ENCODE results near the gene HOXB13. TPM values are rescaled to one million over a fixed set of nuclear protein-coding genes. Genes with fewer than 3 reads are reported as not detected.

Gene HOXB13
- total and polyA plus RNA-seq, 8 donors: 0.06 TPM; not detected in 7

GRCh38 chr17:48725004-48725287, 3.6 kb downstream of the HOXB13 start:
- ATAC-seq: peak in 2 of 4 donors; percentile 8 to 14
- H3K4me1 ChIP-seq: peaks cover 0 to 5% (median 0%) of the 10 kb centered on the region in 3 donors
- intact Hi-C loops (cut with DNase I): loop anchor here in 2 of 3 donors (5.0 to 10.0 kb wide), 3 partner anchors 62 to 310 kb away; no protein-coding TSS in a partner anchor
- H3K36me3 ChIP-seq: no peaks in the 10 kb centered on the region
- TF ChIP-seq, protein P1, sequence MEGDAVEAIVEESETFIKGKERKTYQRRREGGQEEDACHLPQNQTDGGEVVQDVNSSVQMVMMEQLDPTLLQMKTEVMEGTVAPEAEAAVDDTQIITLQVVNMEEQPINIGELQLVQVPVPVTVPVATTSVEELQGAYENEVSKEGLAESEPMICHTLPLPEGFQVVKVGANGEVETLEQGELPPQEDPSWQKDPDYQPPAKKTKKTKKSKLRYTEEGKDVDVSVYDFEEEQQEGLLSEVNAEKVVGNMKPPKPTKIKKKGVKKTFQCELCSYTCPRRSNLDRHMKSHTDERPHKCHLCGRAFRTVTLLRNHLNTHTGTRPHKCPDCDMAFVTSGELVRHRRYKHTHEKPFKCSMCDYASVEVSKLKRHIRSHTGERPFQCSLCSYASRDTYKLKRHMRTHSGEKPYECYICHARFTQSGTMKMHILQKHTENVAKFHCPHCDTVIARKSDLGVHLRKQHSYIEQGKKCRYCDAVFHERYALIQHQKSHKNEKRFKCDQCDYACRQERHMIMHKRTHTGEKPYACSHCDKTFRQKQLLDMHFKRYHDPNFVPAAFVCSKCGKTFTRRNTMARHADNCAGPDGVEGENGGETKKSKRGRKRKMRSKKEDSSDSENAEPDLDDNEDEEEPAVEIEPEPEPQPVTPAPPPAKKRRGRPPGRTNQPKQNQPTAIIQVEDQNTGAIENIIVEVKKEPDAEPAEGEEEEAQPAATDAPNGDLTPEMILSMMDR (IDR thresholded peaks at IDR 0.05): no peak
- H3K4me3 ChIP-seq: no peak overlapping the region
- H3K9me3 ChIP-seq: no peaks in the 10 kb centered on the region
- peaks cover 8 to 81% (median 25%) of the 10 kb centered on the region in 4 donors for H3K27me3 ChIP-seq
- 0 to 3% methylated on average over 15 to 16 of the region's 16 CpGs for WGBS, 2 donors
- FAIRE-seq: no peak
- no peak overlapping the region for H3K27ac ChIP-seq
- no peak for DNase-seq

DNA sequence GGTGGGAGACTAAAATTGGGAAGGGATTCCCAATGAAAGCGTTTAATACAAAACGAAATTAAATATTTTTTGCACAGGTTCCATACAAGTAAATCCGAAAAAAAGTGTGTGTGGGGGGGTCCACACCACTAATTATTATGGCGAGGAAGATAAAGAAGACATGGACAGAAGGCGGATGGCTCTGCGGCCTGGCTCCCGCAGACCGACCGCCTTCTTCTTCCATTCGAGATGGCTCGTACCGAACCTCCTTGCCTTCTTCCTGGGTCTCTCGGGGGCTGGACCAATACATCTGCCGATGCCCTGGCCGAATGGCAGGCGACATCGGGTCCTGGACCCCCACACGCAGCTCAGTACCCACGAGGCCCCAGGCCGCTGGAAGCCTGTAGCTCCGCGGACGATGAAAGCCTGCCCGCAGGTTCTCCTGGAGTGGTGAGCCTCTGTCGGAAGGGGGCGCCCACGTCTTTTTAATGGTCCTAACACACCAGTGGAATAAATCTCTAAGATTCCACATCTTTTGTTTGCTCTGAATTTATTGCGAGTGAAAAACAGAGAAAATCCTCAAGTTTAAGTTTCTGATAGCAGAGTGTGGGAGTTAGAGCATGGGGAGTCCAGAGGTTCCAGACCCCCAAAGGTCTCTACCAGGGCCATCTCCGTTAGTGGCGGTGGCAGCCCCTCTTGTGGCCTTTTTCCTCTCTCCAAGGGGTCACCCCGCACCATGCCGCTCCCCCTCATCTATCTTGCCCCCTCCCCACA, 4.1 kb downstream of the HOXB13 start:
- FAIRE-seq (no peak), DNase-seq (peak; percentile 72 to 95 (median 86)), ATAC-seq (peak; percentile 82 to 94 (median 92))
- no peaks in the 10 kb centered on the region for H3K9me3 ChIP-seq
- TF ChIP-seq, protein P1 (IDR thresholded peaks at IDR 0.05): peak in 3 of 4 donors; percentile 61
- WGBS, 2 donors: 10% methylated on average over 32 of the region's 32 CpGs
- peaks cover 0 to 5% (median 0%) of the 10 kb centered on the region in 3 donors for H3K4me1 ChIP-seq
- intact Hi-C loops (cut with DNase I): loop anchor here in 2 of 3 donors (5.0 to 10.0 kb wide), 3 partner anchors 63 to 310 kb away; no protein-coding TSS in a partner anchor
- H3K36me3 ChIP-seq: no peaks in the 10 kb centered on the region
- no peak overlapping the region for H3K27ac ChIP-seq
- H3K4me3 ChIP-seq: no peak overlapping the region
- H3K27me3 ChIP-seq: peaks cover 8 to 81% (median 26%) of the 10 kb centered on the region in 4 donors

GRCh38 chr17:48723423-48724250, 4.9 kb downstream of the HOXB13 start:
- TF ChIP-seq, protein P1 (IDR thresholded peaks at IDR 0.05): no peak
- Histone ChIP-seq H3K4me1 (peaks cover 0 to 5% (median 0%) of the 10 kb centered on the region in 3 donors), H3K27ac (no peak overlapping the region), H3K4me3 (no peak overlapping the region), H3K9me3 (no peaks in the 10 kb centered on the region), H3K27me3 (peaks cover 8 to 83% (median 26%) of the 10 kb centered on the region in 4 donors), H3K36me3 (no peaks in the 10 kb centered on the region)
- WGBS, 2 donors: 16 to 17% methylated on average over 42 of the region's 42 CpGs
- DNase-seq (no peak), FAIRE-seq (no peak), ATAC-seq (no peak)
- intact Hi-C loops (cut with DNase I): loop anchor here in 2 of 3 donors (10.0 kb wide), 2 partner anchors 161 to 311 kb away; no protein-coding TSS in a partner anchor

DNA sequence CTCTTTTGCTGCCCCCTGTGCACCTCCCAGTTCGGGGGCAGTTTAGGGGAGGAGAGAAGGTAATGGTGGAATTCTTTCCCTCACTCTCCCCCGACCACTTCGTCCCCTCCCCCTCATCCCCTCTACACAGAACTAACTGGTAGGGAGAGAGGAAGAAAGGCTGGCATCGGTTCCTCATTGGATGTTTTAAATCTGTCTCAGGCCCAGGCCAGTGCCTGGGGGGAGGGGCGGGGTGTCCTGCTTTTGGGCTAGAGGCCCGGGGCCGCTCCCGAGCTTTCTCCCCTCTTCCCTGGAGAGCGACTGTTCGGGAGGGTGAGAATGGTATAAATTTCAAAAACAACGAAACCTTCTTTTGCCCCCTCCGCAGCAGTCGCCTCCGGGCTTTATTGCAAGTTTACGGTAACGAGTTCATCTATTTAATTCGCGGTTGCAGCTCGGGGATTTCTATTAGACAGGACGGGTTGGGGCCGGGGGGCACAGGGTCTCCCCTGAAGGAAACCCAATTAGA, 5.6 kb downstream of the HOXB13 start, which contains the start of gene PRAC2:
PRAC2 (plus strand) TSS at position 271 of the 508 bp plus-strand sequence. CDS start 1,226 bp downstream, outside the sequence.
- TF ChIP-seq, protein P1 (IDR thresholded peaks at IDR 0.05): no peak
- ATAC-seq (no peak), DNase-seq (no peak), FAIRE-seq (no peak)
- H3K27ac ChIP-seq: no peak within 1 kb of the TSS
- peaks cover 0 to 5% (median 0%) of the 10 kb centered on the region in 3 donors for H3K4me1 ChIP-seq
- peaks cover 8 to 83% (median 26%) of the 10 kb centered on the region in 4 donors for H3K27me3 ChIP-seq
- WGBS, 2 donors: 5 to 8% methylated on average over 20 to 21 of the region's 21 CpGs
- H3K9me3 ChIP-seq: no peaks in the 10 kb centered on the region
- intact Hi-C loops (cut with DNase I): loop anchor here in 2 of 3 donors (10.0 kb wide), 2 partner anchors 162 to 312 kb away; no protein-coding TSS in a partner anchor
- no peak within 1 kb of the TSS for H3K4me3 ChIP-seq
- H3K36me3 ChIP-seq: no peaks in the 10 kb centered on the region

Data from pancreas (tissue), 10 donors.